H1 (cell line): ENCODE data around the gene FGGY. TPM values are rescaled to one million over a fixed set of nuclear protein-coding genes. Genes with fewer than 3 reads are reported as not detected.

Source experiments
- CTCF ChIA-PET: fragments of 300-600 bp; sonication (Branson Sonifier 250); formaldehyde crosslinking; loops from one replicate; lab custom pipeline; 2021; ENCODE audit not compliant: partially characterized antibody; lab: Charles Lee
- POLR2A ChIA-PET: fragments of 300-600 bp; sonication (Branson Sonifier 250); formaldehyde crosslinking; loops from one replicate; lab custom pipeline; 2021; ENCODE audit warnings: inconsistent platforms; ENCODE audit not compliant: partially characterized antibody; lab: Charles Lee
- DNase-seq, 2 experiments: peaks; one replicate each; pipeline versions ENCODE4 v3.0.0 to v3.0.0-alpha.2; 2010 to 2022; ENCODE audit warnings: low spot score in 2 of 2, low read depth in 1 of 2, mixed read lengths in 1 of 2
- FAIRE-seq: peaks from 2 replicates; lab custom pipeline; 2011; peaks lifted over from hg19 to GRCh38; lab: Jason Lieb, UNC
- H2AFZ ChIP-seq: 2 replicates; pipeline ENCODE4 v1.8.1; 2012; ENCODE audit warnings: low read length, inconsistent platforms
- H2AK5ac ChIP-seq: 2 replicates; pipeline ENCODE4 v1.6.1; 2013; ENCODE audit warnings: low read depth, low read length
- H2BK120ac ChIP-seq: replicated peaks from 2 replicates; pipeline ENCODE3; 2013; ENCODE audit warnings: low read depth, low read length, inconsistent platforms
- H2BK12ac ChIP-seq: 2 replicates; pipeline ENCODE4 v1.6.1; 2013; ENCODE audit warnings: low read depth, low read length
- H2BK15ac ChIP-seq: 2 replicates; pipeline ENCODE4 v1.6.1; 2013; ENCODE audit warnings: low read length
- H2BK20ac ChIP-seq: 2 replicates; pipeline ENCODE4 v1.6.1; 2013; ENCODE audit warnings: low read length
- H2BK5ac ChIP-seq: 2 replicates; pipeline ENCODE4 v1.6.1; 2013; ENCODE audit warnings: low read depth, low read length
- H3K14ac ChIP-seq: 2 replicates; pipeline ENCODE4 v1.6.1; 2013; ENCODE audit warnings: inconsistent platforms; ENCODE audit not compliant: insufficient read length
- H3K18ac ChIP-seq: 2 replicates; pipeline ENCODE4 v1.6.1; 2013; ENCODE audit warnings: low read length; ENCODE audit errors: extremely low read depth
- H3K23ac ChIP-seq: 2 replicates; pipeline ENCODE4 v1.6.1; 2013; ENCODE audit warnings: inconsistent platforms; ENCODE audit not compliant: insufficient read length
- H3K23me2 ChIP-seq: 2 replicates; pipeline ENCODE4 v1.6.1; 2013; ENCODE audit warnings: low read depth, low read length
- H3K27ac ChIP-seq: 2 replicates; pipeline ENCODE4 v1.6.1; 2011; ENCODE audit warnings: low read depth, low read length, inconsistent platforms
- H3K27me3 ChIP-seq, 4 experiments: replicated peaks in 1 of 4; 1 replicate in 1 of 4; 2 replicates in 3 of 4; pipeline versions ENCODE4 v1.6.1 to v1.8.1; 2011 to 2013; ENCODE audit warnings: low read length in 3 of 4, mild to moderate bottlenecking in 3 of 4, inconsistent platforms in 2 of 4, mixed read lengths in 2 of 4, moderate library complexity in 1 of 4; ENCODE audit not compliant: control insufficient read depth in 3 of 4, insufficient read depth in 3 of 4; ENCODE audit errors: extremely low read depth in 1 of 4
- H3K36me3 ChIP-seq, 4 experiments: 2 replicates each; pipeline versions ENCODE4 v1.6.1 to v1.8.1; 2011 to 2013; ENCODE audit warnings: mild to moderate bottlenecking in 4 of 4, low read length in 3 of 4, moderate library complexity in 2 of 4, control low read depth in 1 of 4, inconsistent platforms in 1 of 4; ENCODE audit not compliant: insufficient read depth in 4 of 4, control insufficient read depth in 2 of 4
- H3K4ac ChIP-seq: replicated peaks from 2 replicates; pipeline ENCODE3; 2013; ENCODE audit warnings: low read length, low read depth, mixed read lengths, inconsistent platforms; ENCODE audit not compliant: insufficient read length
- H3K4me1 ChIP-seq, 4 experiments: replicated peaks in 1 of 4; 1 replicate in 1 of 4; 2 replicates in 3 of 4; pipeline versions ENCODE4 v1.6.1 to v1.8.1; 2011 to 2013; ENCODE audit warnings: low read length in 3 of 4, inconsistent platforms in 2 of 4, mixed read lengths in 1 of 4; ENCODE audit not compliant: insufficient read depth in 4 of 4, control insufficient read depth in 3 of 4
- H3K4me2 ChIP-seq, 2 experiments: 2 replicates each; pipeline versions ENCODE4 v1.6.1 to v1.8.1; 2011 to 2013; ENCODE audit warnings: low read depth in 2 of 2, low read length in 2 of 2, control low read depth in 1 of 2, inconsistent platforms in 1 of 2, mild to moderate bottlenecking in 1 of 2; ENCODE audit not compliant: insufficient read depth in 1 of 2
- H3K4me3 ChIP-seq, 4 experiments: fragments of 200-600, 300-600 bp in 1 of 4; sonication (generic), shearing (Covaris generic), sonication (Bioruptor Twin) in 1 of 4; 2 replicates each; pipeline versions ENCODE4 v1.5.1 to v1.8.1; 2011 to 2016; ENCODE audit warnings: low read length in 4 of 4, low read depth in 3 of 4, control low read depth in 2 of 4, inconsistent platforms in 2 of 4, mild to moderate bottlenecking in 2 of 4, mixed read lengths in 1 of 4, moderate library complexity in 1 of 4; ENCODE audit not compliant: insufficient read depth in 2 of 4; ENCODE audit errors: extremely low read depth in 1 of 4
- H3K56ac ChIP-seq: replicated peaks from 2 replicates; pipeline ENCODE3; 2013; ENCODE audit warnings: low read depth, mild to moderate bottlenecking, mixed read lengths, low read length, inconsistent platforms; ENCODE audit not compliant: insufficient read length
- H3K79me1 ChIP-seq: 2 replicates; pipeline ENCODE4 v1.6.1; 2013; ENCODE audit warnings: low read depth, low read length, control low read depth
- H3K79me2 ChIP-seq, 2 experiments: 2 replicates each; pipeline versions ENCODE4 v1.6.1 to v1.8.1; 2012 to 2013; ENCODE audit warnings: low read length in 2 of 2, mild to moderate bottlenecking in 2 of 2, inconsistent platforms in 1 of 2; ENCODE audit not compliant: insufficient read depth in 2 of 2, control insufficient read depth in 1 of 2
- H3K9ac ChIP-seq, 4 experiments: replicated peaks in 1 of 4; 1 replicate in 1 of 4; 2 replicates in 3 of 4; pipeline versions ENCODE4 v1.6.1 to v1.8.1; 2011 to 2013; ENCODE audit warnings: low read depth in 3 of 4, low read length in 3 of 4, control low read depth in 2 of 4, mild to moderate bottlenecking in 2 of 4, moderate library complexity in 2 of 4, inconsistent platforms in 1 of 4; ENCODE audit errors: extremely low read depth in 1 of 4
- H3K9me3 ChIP-seq, 2 experiments: 2 replicates each; pipeline versions ENCODE4 v1.6.1 to v1.8.1; 2012 to 2013; ENCODE audit warnings: mild to moderate bottlenecking in 2 of 2, moderate library complexity in 2 of 2, control low read depth in 1 of 2, inconsistent platforms in 1 of 2, low read depth in 1 of 2, low read length in 1 of 2, mixed read lengths in 1 of 2; ENCODE audit not compliant: insufficient read depth in 2 of 2
- H4K20me1 ChIP-seq, 2 experiments: replicated peaks in 1 of 2; 2 replicates each; pipeline versions ENCODE3 to v1.8.1; 2011 to 2013; ENCODE audit warnings: inconsistent platforms in 2 of 2, low read length in 2 of 2, mild to moderate bottlenecking in 1 of 2; ENCODE audit not compliant: insufficient read depth in 2 of 2, control insufficient read depth in 1 of 2
- H4K5ac ChIP-seq: 2 replicates; pipeline ENCODE4 v1.6.1; 2013; ENCODE audit warnings: low read length, low read depth, mixed read lengths, inconsistent platforms; ENCODE audit not compliant: insufficient read length
- H4K8ac ChIP-seq: 2 replicates; pipeline ENCODE4 v1.8.0; 2013; ENCODE audit warnings: mild to moderate bottlenecking, moderate library complexity, low read length, inconsistent platforms; ENCODE audit not compliant: insufficient read depth; ENCODE audit errors: extremely low read depth
- H4K91ac ChIP-seq: replicated peaks from 2 replicates; pipeline ENCODE3; 2013; ENCODE audit warnings: low read length, mixed read lengths, inconsistent platforms; ENCODE audit not compliant: insufficient read length
- CHD2 ChIP-seq: IDR thresholded peaks from 2 replicates; pipeline ENCODE4 v1.6.1; 2012; ENCODE audit warnings: low read length, improper control_type of control experiment
- GABPA ChIP-seq: IDR thresholded peaks from 2 replicates; pipeline ENCODE4 v1.6.1; 2011; ENCODE audit warnings: mild to moderate bottlenecking, low read length, moderate library complexity, borderline replicate concordance; ENCODE audit not compliant: insufficient read depth
- WGBS, 2 experiments: shearing (Covaris generic) in 1 of 2; methylation state at CpG; one replicate each; pipeline versions ENCODE4 v1.1.6 to v1.1.7; 2013 to 2015; ENCODE audit warnings: low lambda C conversion rate in 2 of 2, mixed read lengths in 2 of 2, inconsistent platforms in 1 of 2, low coverage in 1 of 2, missing lambda C conversion rate in 1 of 2; ENCODE audit not compliant: insufficient replicate concordance in 2 of 2, insufficient coverage in 1 of 2, insufficient read length in 1 of 2; ENCODE audit errors: extremely low coverage in 1 of 2, missing lambda C conversion rate in 1 of 2; 5-methylcytosine and 5-hydroxymethylcytosine counted together
- polyA plus RNA-seq, 7 experiments: library from polyadenylated mRNA; depleted of rRNA in 3 of 7; stranded (reverse) in 5 of 7; unstranded in 2 of 7; fragments of >200 nt in 5 of 7; fragments of 200-250 nt in 2 of 7; gene quantifications; 1 replicate in 5 of 7; 2 replicates in 1 of 7; 4 replicates in 1 of 7; pipeline versions ENCODE4 v1.2.1 to v1.2.3, GENCODE V29; 2011 to 2013; ENCODE audit warnings: missing spikeins in 2 of 7, mixed read lengths in 2 of 7
- total RNA-seq: library from RNA; stranded (reverse); fragmentation: NEBNext Ultra II Directional; extraction: Animal tissue kit (Norgen Biotek cat#: 25700); gene quantifications from 2 replicates; pipeline ENCODE4 v1.2.1, GENCODE V29; 2021

The FGGY gene
- total and polyA plus RNA-seq, 2 of the 8 experiments (the other 6 are each of a cell fraction or from before 2014, with no cell fraction given) = 10.3 to 12.5 TPM

GRCh38 chr1:59360170-59360569 is 63.3 kb downstream of the FGGY start:
- Histone ChIP-seq H2AFZ (no peak overlapping the region), H3K79me1 (no peaks in the 10 kb centered on the region), H3K4me1 (no peaks in the 10 kb centered on the region), H3K4ac (no peak overlapping the region), H3K23me2 (no peaks in the 10 kb centered on the region), H2BK12ac (no peak overlapping the region), H3K9me3 (no peaks in the 10 kb centered on the region)
- DNase-seq (no peak), FAIRE-seq (no peak)
- POLR2A ChIA-PET = interaction anchor here (0.7 kb wide), 1 partner anchor 317 kb away, joined by 3 read pairs; no protein-coding TSS in a partner anchor
- TF ChIP-seq GABPA (no peak), CHD2 (no peak)
- TF ChIP-seq, all 59 proteins: peak for 0
- Histone ChIP-seq H3K27me3 (no peaks in the 10 kb centered on the region), H3K9ac (no peak overlapping the region), H3K4me3 (no peak overlapping the region), H2BK5ac (no peak overlapping the region), H2BK120ac (no peak overlapping the region), H3K79me2 (no peaks in the 10 kb centered on the region), H4K91ac (no peak overlapping the region), H2BK20ac (no peak overlapping the region), H4K5ac (no peak overlapping the region), H3K27ac (no peak overlapping the region), H2BK15ac (no peak overlapping the region), H3K4me2 (no peak overlapping the region), H2AK5ac (no peak overlapping the region), H3K18ac (no peak overlapping the region), H3K36me3 (no peaks in the 10 kb centered on the region), H3K14ac (no peak overlapping the region), H3K23ac (no peak overlapping the region), H4K8ac (no peak overlapping the region), H4K20me1 (no peaks in the 10 kb centered on the region), H3K56ac (no peak overlapping the region)
- CTCF ChIA-PET = interaction anchor here (1.4 to 1.8 kb wide), 2 partner anchors 8 to 339 kb away, joined by 5 to 6 read pairs; no protein-coding TSS in a partner anchor
- WGBS, 2 experiments = 92% methylated on average over 4 of the region's 4 CpGs; no CpG with 5 or more reads in 1 of the 2 experiments
